ENCODE measurements around the gene CSF2RB.

Gene CSF2RB

GRCh38 chr22:36891646-36892045 lies 21.8 kb upstream of the CSF2RB start:
- no peak for DNase-seq (ENCODE audit: low read depth in 2 of 2)

- DNase-seq (ENCODE audit: low read depth in 2 of 2) = no peak
Observed at GRCh38 chr22:36892292-36892691, 21.1 kb upstream of the CSF2RB start.

- no peak for DNase-seq (ENCODE audit: low read depth in 2 of 2)
Observed at GRCh38 chr22:36893262-36893661, 20.2 kb upstream of the CSF2RB start.

GRCh38 chr22:36894266-36894665 lies 19.2 kb upstream of the CSF2RB start:
- no peak for DNase-seq (ENCODE audit: low read depth in 2 of 2)

GRCh38 chr22:36897611-36898010 lies 15.8 kb upstream of the CSF2RB start:
- no peak for DNase-seq (ENCODE audit: low read depth in 2 of 2)

- DNase-seq (ENCODE audit: low read depth in 2 of 2) = no peak
Observed at GRCh38 chr22:36898690-36899089, 14.7 kb upstream of the CSF2RB start.

GRCh38 chr22:36899498-36899897 lies 13.9 kb upstream of the CSF2RB start:
- DNase-seq (ENCODE audit: low read depth in 2 of 2) = no peak

- DNase-seq (ENCODE audit: low read depth in 2 of 2) = no peak
Observed at GRCh38 chr22:36900225-36900624, 13.2 kb upstream of the CSF2RB start.

- no peak for DNase-seq (ENCODE audit: low read depth in 2 of 2)
Observed at GRCh38 chr22:36900880-36901279, 12.5 kb upstream of the CSF2RB start.

- no peak for DNase-seq (ENCODE audit: low read depth in 2 of 2)
Observed at GRCh38 chr22:36901411-36902142, 11.9 kb upstream of the CSF2RB start.

- DNase-seq (ENCODE audit: low read depth in 2 of 2) = no peak
Observed at GRCh38 chr22:36902143-36902926, 11.1 kb upstream of the CSF2RB start.

GRCh38 chr22:36904260-36904880 lies 9.1 kb upstream of the CSF2RB start:
- no peak for DNase-seq (ENCODE audit: low read depth in 2 of 2)

- DNase-seq (ENCODE audit: low read depth in 2 of 2) = no peak
Observed at GRCh38 chr22:36907253-36908195, 5.9 kb upstream of the CSF2RB start.

GRCh38 chr22:36910461-36910860 lies 3.0 kb upstream of the CSF2RB start:
- no peak for DNase-seq (ENCODE audit: low read depth in 2 of 2)

GRCh38 chr22:36911887-36912661 lies 1.4 kb upstream of the CSF2RB start:
- DNase-seq (ENCODE audit: low read depth in 2 of 2) = no peak

- DNase-seq (ENCODE audit: low read depth in 2 of 2) = no peak
Observed at GRCh38 chr22:36912694-36913426, 568 bp upstream of the CSF2RB start.

- no peak for DNase-seq (ENCODE audit: low read depth in 2 of 2)
Observed at GRCh38 chr22:36914390-36914752, 943 bp downstream of the CSF2RB start.

- no peak for DNase-seq (ENCODE audit: low read depth in 2 of 2)
Observed at GRCh38 chr22:36916034-36916433, 2.6 kb downstream of the CSF2RB start.

GRCh38 chr22:36918586-36919284 lies 5.3 kb downstream of the CSF2RB start:
- no peak for DNase-seq (ENCODE audit: low read depth in 2 of 2)
